Suprapubic skin (tissue), 4 donors: ENCODE data around the gene PDHX. TPM values are rescaled to one million over a fixed set of nuclear protein-coding genes. Genes with fewer than 3 reads are reported as not detected.

ENCODE experiments used
- DNase-seq, 2 donors: peaks; one replicate each; pipeline ENCODE4 v3.0.0-alpha.2; 2019; ENCODE audit warnings: low spot score in 2 of 2
- H3K27ac ChIP-seq: fragments of 200-600 bp; sonication (generic); one replicate; pipeline ENCODE4 v1.5.1; 2019
- H3K27me3 ChIP-seq: fragments of 200-600 bp; sonication (generic); one replicate; pipeline ENCODE4 v1.5.1; 2019
- H3K36me3 ChIP-seq: fragments of 200-600 bp; sonication (generic); one replicate; pipeline ENCODE4 v1.5.1; 2019
- H3K4me1 ChIP-seq: fragments of 200-600 bp; sonication (generic); one replicate; pipeline ENCODE4 v1.5.1; 2019
- H3K4me3 ChIP-seq: fragments of 200-600 bp; sonication (generic); one replicate; pipeline ENCODE4 v1.5.1; 2019; ENCODE audit warnings: mild to moderate bottlenecking
- H3K9me3 ChIP-seq: fragments of 200-600 bp; sonication (generic); one replicate; pipeline ENCODE4 v1.5.1; 2019
- CTCF ChIP-seq, 2 donors: fragments of 200-600 bp in 1 of 2; fragments of 450-650 bp in 1 of 2; sonication (generic) in 1 of 2; IDR thresholded peaks; one replicate each; pipeline ENCODE4 v1.5.1; 2016 to 2019; ENCODE audit warnings: antibody characterized with exemption in 2 of 2, mild to moderate bottlenecking in 1 of 2, moderate library complexity in 1 of 2
- EP300 ChIP-seq: sonication (generic); formaldehyde crosslinking; IDR thresholded peaks from one replicate; pipeline ENCODE4 v1.6.1; 2017; ENCODE audit warnings: antibody characterized with exemption
- POLR2A ChIP-seq, 2 donors: fragments of 450-650 bp; IDR thresholded peaks; one replicate each; pipeline ENCODE4 v1.6.1; 2017; ENCODE audit warnings: antibody characterized with exemption in 2 of 2, mild to moderate bottlenecking in 2 of 2, moderate library complexity in 2 of 2
- POLR2AphosphoS5 ChIP-seq, 3 donors: sonication (generic); formaldehyde crosslinking; IDR thresholded peaks; one replicate each; pipeline ENCODE4 v1.6.1; 2017; ENCODE audit warnings: antibody characterized with exemption in 3 of 3
- WGBS: methylation state at CpG from one replicate; pipeline ENCODE4 v1.1.5; 2018; 5-methylcytosine and 5-hydroxymethylcytosine counted together
- total RNA-seq, 4 donors: library from RNA; depleted of rRNA; stranded (reverse); fragments of >200 nt; gene quantifications; one replicate each; pipeline ENCODE4 v1.1.0, GENCODE V29; 2016

Gene PDHX
- total RNA-seq, 4 donors from 2014 or later = 19.7 to 37.7 (median 23.8) TPM

GRCh38 chr11:34986883-34987520 lies 70.6 kb downstream of the PDHX start:
- Histone ChIP-seq H3K27ac (no peak overlapping the region), H3K27me3 (no peaks in the 10 kb centered on the region), H3K4me3 (no peak overlapping the region), H3K36me3 (peaks cover 17% of the 10 kb centered on the region), H3K9me3 (no peaks in the 10 kb centered on the region), H3K4me1 (no peaks in the 10 kb centered on the region)
- no peak for DNase-seq
- no peak for TF ChIP-seq POLR2AphosphoS5 (IDR thresholded peaks at IDR 0.05)
- 92% methylated on average over 3 of the region's 3 CpGs for WGBS

GRCh38 chr11:34987617-34988016 lies 71.2 kb downstream of the PDHX start:
- Histone ChIP-seq H3K4me3 (no peak overlapping the region), H3K36me3 (peaks cover 17% of the 10 kb centered on the region), H3K27ac (no peak overlapping the region), H3K27me3 (no peaks in the 10 kb centered on the region), H3K4me1 (no peaks in the 10 kb centered on the region), H3K9me3 (no peaks in the 10 kb centered on the region)
- TF ChIP-seq EP300 = no peak
- TF ChIP-seq CTCF (IDR thresholded peaks at IDR 0.05) = no peak
- no peak for TF ChIP-seq POLR2AphosphoS5 (IDR thresholded peaks at IDR 0.05)
- TF ChIP-seq POLR2A (IDR thresholded peaks at IDR 0.05) = no peak
- WGBS = 84% methylated on average over 5 of the region's 5 CpGs
- DNase-seq = no peak

- no peak overlapping the region for H3K4me3 ChIP-seq
- 88% methylated on average over 4 of the region's 4 CpGs for WGBS
- no peaks in the 10 kb centered on the region for H3K27me3 ChIP-seq
- TF ChIP-seq POLR2AphosphoS5 (IDR thresholded peaks at IDR 0.05) (no peak), CTCF (IDR thresholded peaks at IDR 0.05) (no peak), POLR2A (IDR thresholded peaks at IDR 0.05) (no peak), EP300 (no peak)
- no peak for DNase-seq
- H3K27ac ChIP-seq = no peak overlapping the region
- no peaks in the 10 kb centered on the region for H3K4me1 ChIP-seq
- no peaks in the 10 kb centered on the region for H3K9me3 ChIP-seq
- peaks cover 17% of the 10 kb centered on the region for H3K36me3 ChIP-seq
Observed at GRCh38 chr11:34988294-34989255, 72.2 kb downstream of the PDHX start.

- no peak for DNase-seq
- no peak for TF ChIP-seq POLR2AphosphoS5 (IDR thresholded peaks at IDR 0.05)
- no peak for TF ChIP-seq CTCF (IDR thresholded peaks at IDR 0.05)
- TF ChIP-seq EP300 = no peak
- no peak for TF ChIP-seq POLR2A (IDR thresholded peaks at IDR 0.05)
- H3K27ac ChIP-seq = no peak overlapping the region
- H3K9me3 ChIP-seq = no peaks in the 10 kb centered on the region
- no peak overlapping the region for H3K4me3 ChIP-seq
- 88% methylated on average over 2 of the region's 2 CpGs for WGBS
- H3K36me3 ChIP-seq = peaks cover 11% of the 10 kb centered on the region
- H3K27me3 ChIP-seq = no peaks in the 10 kb centered on the region
- no peaks in the 10 kb centered on the region for H3K4me1 ChIP-seq
Observed at GRCh38 chr11:34990916-34991315, 74.5 kb downstream of the PDHX start.

DNA sequence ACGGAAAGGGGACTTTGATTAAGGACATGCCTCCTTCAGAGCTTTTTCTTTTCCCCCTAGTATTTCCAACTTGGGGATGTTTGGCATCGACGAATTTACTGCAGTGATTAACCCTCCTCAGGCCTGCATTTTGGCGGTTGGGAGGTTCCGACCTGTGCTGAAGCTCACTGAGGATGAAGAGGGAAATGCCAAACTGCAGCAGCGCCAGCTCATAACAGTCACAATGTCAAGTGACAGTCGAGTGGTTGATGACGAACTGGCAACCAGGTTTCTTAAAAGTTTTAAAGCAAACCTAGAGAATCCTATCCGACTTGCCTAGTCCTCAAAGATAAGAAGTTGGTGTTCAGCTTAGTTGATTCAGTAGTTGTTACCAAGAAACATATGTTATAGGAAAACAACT lies 78.4 kb downstream of the PDHX start:
- Histone ChIP-seq H3K4me3 (no peak overlapping the region), H3K27ac (no peak overlapping the region), H3K27me3 (no peaks in the 10 kb centered on the region), H3K4me1 (peaks cover 14% of the 10 kb centered on the region), H3K9me3 (no peaks in the 10 kb centered on the region), H3K36me3 (peaks cover 3% of the 10 kb centered on the region)
- DNase-seq = no peak
- 92% methylated on average over 9 of the region's 9 CpGs for WGBS
- no peak for TF ChIP-seq POLR2A (IDR thresholded peaks at IDR 0.05)
- no peak for TF ChIP-seq EP300
- no peak for TF ChIP-seq CTCF (IDR thresholded peaks at IDR 0.05)
- no peak for TF ChIP-seq POLR2AphosphoS5 (IDR thresholded peaks at IDR 0.05)
